Trophoblast cell (in vitro differentiated cells and primary cell): ENCODE results near the gene LDLRAD2.

Experiments
- DNase-seq, 2 donors: peaks; one replicate each; pipeline ENCODE4 v3.0.0-alpha.2; 2016
- H2AFZ ChIP-seq: 2 replicates; pipeline ENCODE4 v1.6.1; 2013; ENCODE audit warnings: low read length, moderate library complexity, mild to moderate bottlenecking; ENCODE audit not compliant: insufficient read depth, poor library complexity
- H2AK5ac ChIP-seq: 2 replicates; pipeline ENCODE4 v1.6.1; 2013; ENCODE audit warnings: mild to moderate bottlenecking, low read length
- H2BK120ac ChIP-seq: 2 replicates; pipeline ENCODE4 v1.6.1; 2013; ENCODE audit warnings: low read length, mild to moderate bottlenecking, moderate library complexity; ENCODE audit not compliant: insufficient read depth, poor library complexity
- H2BK12ac ChIP-seq: 2 replicates; pipeline ENCODE4 v1.6.1; 2013; ENCODE audit warnings: mild to moderate bottlenecking, low read length, moderate library complexity
- H2BK5ac ChIP-seq: 2 replicates; pipeline ENCODE4 v1.6.1; 2013; ENCODE audit warnings: low read length, low read depth, moderate library complexity, mild to moderate bottlenecking; ENCODE audit not compliant: poor library complexity
- H3K14ac ChIP-seq: 2 replicates; pipeline ENCODE4 v1.6.1; 2013; ENCODE audit warnings: mild to moderate bottlenecking, low read length
- H3K18ac ChIP-seq: 2 replicates; pipeline ENCODE4 v1.6.1; 2013; ENCODE audit warnings: mild to moderate bottlenecking, low read length
- H3K23ac ChIP-seq: 2 replicates; pipeline ENCODE4 v1.6.1; 2013; ENCODE audit warnings: low read length
- H3K27ac ChIP-seq: 2 replicates; pipeline ENCODE4 v1.5.1; 2013; ENCODE audit warnings: low read depth, mild to moderate bottlenecking, inconsistent platforms, low read length, moderate library complexity
- H3K27me3 ChIP-seq: 2 replicates; pipeline ENCODE4 v1.6.1; 2013; ENCODE audit warnings: inconsistent platforms, mild to moderate bottlenecking, low read length, moderate library complexity; ENCODE audit not compliant: insufficient read depth
- H3K36me3 ChIP-seq, 2 experiments: 1 replicate in 1 of 2; 2 replicates in 1 of 2; pipeline ENCODE4 v1.6.1; 2013; ENCODE audit warnings: low read length in 2 of 2, mild to moderate bottlenecking in 2 of 2, moderate library complexity in 1 of 2; ENCODE audit not compliant: insufficient read depth in 2 of 2, control insufficient read depth in 1 of 2
- H3K4ac ChIP-seq: 2 replicates; pipeline ENCODE4 v1.6.1; 2013; ENCODE audit warnings: low read depth, mild to moderate bottlenecking, low read length, moderate library complexity
- H3K4me1 ChIP-seq, 2 experiments: 1 replicate in 1 of 2; 2 replicates in 1 of 2; pipeline ENCODE4 v1.6.1; 2013; ENCODE audit warnings: low read length in 2 of 2, mild to moderate bottlenecking in 2 of 2, moderate library complexity in 1 of 2; ENCODE audit not compliant: insufficient read depth in 2 of 2, control insufficient read depth in 1 of 2
- H3K4me2 ChIP-seq: 2 replicates; pipeline ENCODE4 v1.6.1; 2013; ENCODE audit warnings: inconsistent platforms, mild to moderate bottlenecking, low read length, moderate library complexity
- H3K4me3 ChIP-seq: 2 replicates; pipeline ENCODE4 v1.5.1; 2013; ENCODE audit warnings: mild to moderate bottlenecking, low read depth, low read length, inconsistent platforms
- H3K79me1 ChIP-seq: one replicate; pipeline ENCODE4 v1.6.1; 2013; ENCODE audit warnings: low read length
- H3K79me2 ChIP-seq: 2 replicates; pipeline ENCODE4 v1.6.1; 2013; ENCODE audit warnings: low read length, mild to moderate bottlenecking; ENCODE audit not compliant: control insufficient read depth, insufficient read depth, poor library complexity
- H3K9ac ChIP-seq: 2 replicates; pipeline ENCODE4 v1.6.1; 2013; ENCODE audit warnings: mild to moderate bottlenecking, low read length
- H3K9me3 ChIP-seq: 2 replicates; pipeline ENCODE4 v1.6.1; 2013; ENCODE audit warnings: low read depth, mild to moderate bottlenecking, control low read depth, inconsistent platforms, low read length; ENCODE audit not compliant: insufficient read depth
- H4K12ac ChIP-seq: 2 replicates; pipeline ENCODE4 v1.6.1; 2013; ENCODE audit warnings: low read depth, mild to moderate bottlenecking, low read length, moderate library complexity
- H4K8ac ChIP-seq: 2 replicates; pipeline ENCODE4 v1.6.1; 2013; ENCODE audit warnings: low read depth, mild to moderate bottlenecking, low read length, moderate library complexity
- H4K91ac ChIP-seq: one replicate; pipeline ENCODE4 v1.6.1; 2013; ENCODE audit warnings: low read depth, mild to moderate bottlenecking, low read length, moderate library complexity
- WGBS: extraction: QIAGEN DNeasy Blood & Tissue Kit; methylation state at CpG from one replicate; pipeline ENCODE4 v1.1.7; 2013; ENCODE audit warnings: missing lambda C conversion rate; ENCODE audit not compliant: insufficient read length, insufficient coverage; ENCODE audit errors: extremely low coverage; 5-methylcytosine and 5-hydroxymethylcytosine counted together

LDLRAD2 gene

DNA sequence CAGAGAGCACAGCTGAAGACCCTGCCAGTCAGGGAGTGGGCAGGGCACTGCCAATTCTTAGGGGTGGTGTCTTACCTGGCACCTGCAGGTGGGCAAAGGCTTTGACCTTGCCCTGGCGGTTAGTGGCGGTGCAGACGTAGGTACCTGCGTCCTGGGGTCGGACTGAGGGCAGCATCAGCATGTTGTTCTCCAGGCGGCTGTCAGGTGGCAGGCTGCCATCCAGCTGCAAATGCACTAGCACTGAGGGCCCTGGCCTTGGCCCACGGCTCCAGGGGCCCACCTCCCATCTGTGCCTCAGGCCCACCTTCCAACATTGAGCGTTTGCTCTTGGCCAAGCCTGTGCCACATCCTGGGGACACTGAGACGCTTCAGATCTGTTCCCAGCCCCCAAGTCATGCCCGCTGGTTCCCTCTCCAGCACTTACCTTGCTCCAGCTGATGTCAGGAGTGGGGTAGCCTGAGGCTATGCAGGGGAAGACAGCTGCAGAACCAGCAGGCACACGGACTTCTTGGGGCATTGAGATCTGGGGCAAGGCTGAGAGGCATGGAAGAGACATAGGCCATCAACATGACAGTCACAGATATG is 21.4 kb downstream of the LDLRAD2 start:
- Histone ChIP-seq H3K4me2 (no peak overlapping the region), H3K18ac (no peak overlapping the region), H3K79me2 (no peaks in the 10 kb centered on the region), H4K8ac (no peak overlapping the region), H2AFZ (no peak overlapping the region), H3K4ac (no peak overlapping the region), H3K14ac (no peak overlapping the region), H3K27ac (no peak overlapping the region), H2BK120ac (no peak overlapping the region), H3K9ac (no peak overlapping the region), H4K91ac (no peak overlapping the region), H3K36me3 (peaks cover 92 to 93% of the 10 kb centered on the region in 2 experiments), H2BK5ac (no peak overlapping the region), H4K12ac (no peak overlapping the region), H3K9me3 (peaks cover 23% of the 10 kb centered on the region), H3K79me1 (no peaks in the 10 kb centered on the region), H2BK12ac (no peak overlapping the region), H3K4me1 (no peaks in the 10 kb centered on the region), H3K23ac (no peak overlapping the region), H3K27me3 (no peaks in the 10 kb centered on the region), H3K4me3 (peak overlapping the region; percentile 16), H2AK5ac (no peak overlapping the region)
- no peak for DNase-seq
- WGBS, result no CpG with 5 or more reads among the region's 11 CpGs

DNA sequence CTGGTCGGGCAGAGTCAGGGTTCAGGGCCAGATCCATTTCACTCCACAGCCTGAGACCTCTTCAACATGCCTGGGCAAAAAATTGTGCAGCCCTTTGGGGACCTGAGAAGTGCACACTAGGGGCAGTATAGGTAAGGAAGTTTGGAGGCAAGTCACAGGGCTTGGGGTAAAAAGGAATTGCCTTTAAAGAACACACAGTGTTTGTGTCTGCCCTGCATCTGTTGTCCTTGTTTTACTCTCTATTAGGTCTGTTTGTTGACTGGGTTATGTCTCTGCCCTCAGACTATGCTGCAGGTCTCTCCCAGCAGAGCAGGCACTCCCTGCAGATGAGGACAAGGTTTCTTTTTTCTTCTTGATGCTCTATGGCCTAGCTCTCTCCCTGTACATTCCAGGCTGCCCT is 22.0 kb downstream of the LDLRAD2 start:
- no peak overlapping the region for H3K9ac ChIP-seq
- no peak for DNase-seq
- H3K4me2 ChIP-seq, result no peak overlapping the region
- H3K23ac ChIP-seq, result no peak overlapping the region
- no peak overlapping the region for H2BK5ac ChIP-seq
- H2AFZ ChIP-seq, result no peak overlapping the region
- no peak overlapping the region for H4K12ac ChIP-seq
- no peak overlapping the region for H4K91ac ChIP-seq
- H3K4ac ChIP-seq, result no peak overlapping the region
- H3K14ac ChIP-seq, result no peak overlapping the region
- no peak overlapping the region for H2BK120ac ChIP-seq
- H3K9me3 ChIP-seq, result peaks cover 23% of the 10 kb centered on the region
- no CpG with 5 or more reads among the region's 1 CpG for WGBS
- peaks cover 92 to 93% of the 10 kb centered on the region in 2 experiments for H3K36me3 ChIP-seq
- no peak overlapping the region for H3K18ac ChIP-seq
- no peak overlapping the region for H3K4me3 ChIP-seq
- H4K8ac ChIP-seq, result no peak overlapping the region
- no peaks in the 10 kb centered on the region for H3K27me3 ChIP-seq
- H3K79me2 ChIP-seq, result no peaks in the 10 kb centered on the region
- no peak overlapping the region for H3K27ac ChIP-seq
- no peak overlapping the region for H2AK5ac ChIP-seq
- H3K79me1 ChIP-seq, result no peaks in the 10 kb centered on the region
- H2BK12ac ChIP-seq, result no peak overlapping the region
- no peaks in the 10 kb centered on the region for H3K4me1 ChIP-seq

GRCh38 chr1:21834666-21835065 is 22.6 kb downstream of the LDLRAD2 start:
- Histone ChIP-seq H3K14ac (no peak overlapping the region), H2AFZ (no peak overlapping the region), H3K79me2 (no peaks in the 10 kb centered on the region), H3K79me1 (no peaks in the 10 kb centered on the region), H3K36me3 (peaks cover 92 to 93% of the 10 kb centered on the region in 2 experiments), H2AK5ac (no peak overlapping the region), H3K23ac (no peak overlapping the region), H3K18ac (no peak overlapping the region), H4K12ac (no peak overlapping the region), H2BK5ac (no peak overlapping the region), H3K4me1 (no peaks in the 10 kb centered on the region), H3K27ac (no peak overlapping the region), H2BK12ac (no peak overlapping the region), H2BK120ac (no peak overlapping the region), H3K27me3 (no peaks in the 10 kb centered on the region), H3K4ac (no peak overlapping the region), H4K8ac (no peak overlapping the region), H3K9me3 (peaks cover 24% of the 10 kb centered on the region), H3K4me3 (no peak overlapping the region), H3K9ac (no peak overlapping the region), H3K4me2 (no peak overlapping the region), H4K91ac (no peak overlapping the region)
- no peak for DNase-seq
- no CpG with 5 or more reads among the region's 16 CpGs for WGBS

DNA sequence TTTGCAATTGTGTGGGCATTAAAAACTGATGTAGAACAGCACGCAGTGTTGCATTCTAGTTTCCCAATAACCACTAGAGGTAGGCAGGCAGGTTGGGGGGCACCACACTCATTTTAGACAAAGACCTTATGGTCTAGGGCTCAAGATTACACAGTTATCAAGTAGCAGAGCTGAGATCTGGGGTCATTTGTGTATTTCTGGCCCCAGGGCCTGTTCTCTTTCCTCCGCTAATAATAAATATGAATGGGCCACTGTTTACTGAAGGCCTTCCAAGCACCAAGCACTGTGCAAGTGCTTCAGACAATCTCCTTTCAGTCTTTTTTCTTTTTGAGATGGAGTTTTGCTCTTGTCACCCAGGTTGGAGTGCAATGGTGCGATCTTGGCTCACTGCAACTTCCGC is 23.9 kb downstream of the LDLRAD2 start:
- no peak overlapping the region for H3K18ac ChIP-seq
- no peaks in the 10 kb centered on the region for H3K79me1 ChIP-seq
- H4K8ac ChIP-seq, result no peak overlapping the region
- no peak overlapping the region for H3K4ac ChIP-seq
- no peaks in the 10 kb centered on the region for H3K79me2 ChIP-seq
- no peak overlapping the region for H3K4me3 ChIP-seq
- DNase-seq, result no peak
- no peak overlapping the region for H2AK5ac ChIP-seq
- no peaks in the 10 kb centered on the region for H3K4me1 ChIP-seq
- H3K23ac ChIP-seq, result no peak overlapping the region
- H3K9ac ChIP-seq, result no peak overlapping the region
- no peak overlapping the region for H2BK120ac ChIP-seq
- H2AFZ ChIP-seq, result no peak overlapping the region
- H3K9me3 ChIP-seq, result peaks cover 21% of the 10 kb centered on the region
- no CpG with 5 or more reads among the region's 4 CpGs for WGBS
- no peaks in the 10 kb centered on the region for H3K27me3 ChIP-seq
- no peak overlapping the region for H3K4me2 ChIP-seq
- peaks cover 92% of the 10 kb centered on the region in 2 experiments for H3K36me3 ChIP-seq
- H3K27ac ChIP-seq, result no peak overlapping the region
- H2BK5ac ChIP-seq, result no peak overlapping the region
- no peak overlapping the region for H4K91ac ChIP-seq
- no peak overlapping the region for H4K12ac ChIP-seq
- no peak overlapping the region for H2BK12ac ChIP-seq
- H3K14ac ChIP-seq, result no peak overlapping the region
